Fibroblast of lung (primary cell): ENCODE results near the gene IMPDH1.

ENCODE experiments used
- EZH2 ChIP-seq: IDR thresholded peaks from 2 replicates; pipeline ENCODE4 v1.5.1; 2012; ENCODE audit warnings: low read length, control low read depth, mild to moderate bottlenecking; ENCODE audit errors: missing control alignments
- TF ChIP-seq, protein P1 (sequence below), 2 donors: IDR thresholded peaks in 1 of 2; conservative IDR thresholded peaks in 1 of 2; 1 replicate in 1 of 2; 2 replicates in 1 of 2; pipeline ENCODE4 v1.5.1; 2011 to 2012; ENCODE audit warnings: low read length in 2 of 2, control low read depth in 1 of 2, inconsistent platforms in 1 of 2, low read depth in 1 of 2, mild to moderate bottlenecking in 1 of 2

DNA sequence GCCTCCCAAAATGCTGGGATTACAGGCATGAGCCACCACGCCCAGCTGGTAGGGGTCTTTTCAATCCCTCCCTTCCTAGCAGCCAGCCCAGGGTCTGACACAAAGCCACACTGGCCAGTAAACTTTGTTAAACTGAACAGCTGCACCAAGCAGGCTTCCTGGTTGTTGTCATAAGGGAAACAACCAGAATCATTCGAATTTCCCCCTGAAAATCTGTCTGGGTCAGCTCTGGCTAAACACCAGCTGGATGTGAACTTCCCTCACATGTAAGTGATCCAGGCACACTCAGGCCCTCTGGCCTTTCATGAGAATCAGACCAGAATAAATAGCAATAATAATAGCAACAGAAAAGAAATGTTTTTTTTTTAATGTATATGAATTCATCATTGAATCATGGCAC is 7.4 kb downstream of the IMPDH1 start:
- TF ChIP-seq, protein P1, sequence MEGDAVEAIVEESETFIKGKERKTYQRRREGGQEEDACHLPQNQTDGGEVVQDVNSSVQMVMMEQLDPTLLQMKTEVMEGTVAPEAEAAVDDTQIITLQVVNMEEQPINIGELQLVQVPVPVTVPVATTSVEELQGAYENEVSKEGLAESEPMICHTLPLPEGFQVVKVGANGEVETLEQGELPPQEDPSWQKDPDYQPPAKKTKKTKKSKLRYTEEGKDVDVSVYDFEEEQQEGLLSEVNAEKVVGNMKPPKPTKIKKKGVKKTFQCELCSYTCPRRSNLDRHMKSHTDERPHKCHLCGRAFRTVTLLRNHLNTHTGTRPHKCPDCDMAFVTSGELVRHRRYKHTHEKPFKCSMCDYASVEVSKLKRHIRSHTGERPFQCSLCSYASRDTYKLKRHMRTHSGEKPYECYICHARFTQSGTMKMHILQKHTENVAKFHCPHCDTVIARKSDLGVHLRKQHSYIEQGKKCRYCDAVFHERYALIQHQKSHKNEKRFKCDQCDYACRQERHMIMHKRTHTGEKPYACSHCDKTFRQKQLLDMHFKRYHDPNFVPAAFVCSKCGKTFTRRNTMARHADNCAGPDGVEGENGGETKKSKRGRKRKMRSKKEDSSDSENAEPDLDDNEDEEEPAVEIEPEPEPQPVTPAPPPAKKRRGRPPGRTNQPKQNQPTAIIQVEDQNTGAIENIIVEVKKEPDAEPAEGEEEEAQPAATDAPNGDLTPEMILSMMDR (conservative IDR thresholded peaks at IDR 0.05 in 1 of 2, IDR thresholded peaks at IDR 0.05 in 1 of 2; ENCODE audit: low read depth in 1 of 2, low read length in 2 of 2): no peak
- TF ChIP-seq EZH2: no peak
